Measurements from ENCODE around the gene ITSN2.

Gene ITSN2

DNA sequence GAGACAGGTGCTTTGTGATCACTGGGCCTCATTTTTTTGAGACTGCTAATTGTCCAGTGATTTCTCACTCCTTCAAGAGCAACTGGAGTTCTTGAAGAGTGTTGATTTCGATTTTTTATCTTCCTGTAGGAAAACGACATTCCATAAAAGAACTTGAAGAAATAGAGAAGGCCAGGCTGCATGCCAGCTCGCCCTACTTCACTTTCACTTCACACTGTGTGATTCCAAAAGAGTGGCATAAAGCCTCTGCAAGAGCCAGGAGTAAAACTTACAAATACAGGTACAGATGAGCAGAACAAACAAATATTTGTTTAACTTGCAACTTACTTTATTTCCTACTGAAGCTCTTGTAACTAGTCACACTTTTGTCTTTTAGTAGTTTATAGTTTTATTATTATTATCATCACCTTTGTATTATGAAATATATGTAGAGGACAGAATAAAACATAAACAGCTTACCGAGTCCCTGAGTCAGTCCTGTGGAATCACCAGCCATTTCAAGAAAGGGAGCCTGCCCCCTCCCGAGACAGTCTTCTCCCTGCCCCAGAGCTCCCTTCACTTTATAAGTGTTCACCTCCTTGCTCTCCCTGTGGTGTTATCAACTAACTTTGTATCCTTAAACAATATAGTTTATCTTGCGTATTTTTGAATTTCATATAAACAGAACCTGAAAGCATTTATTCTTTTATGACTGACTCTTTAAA, 176.8 kb downstream of the ITSN2 start:
- DNase-seq (ENCODE audit: low read depth), result no peak
- H3K4me3 ChIP-seq (ENCODE audit: low read length), result no peak overlapping the region
- TF ChIP-seq CTCF (conservative IDR thresholded peaks at IDR 0.05; ENCODE audit: low read length), result no peak

DNA sequence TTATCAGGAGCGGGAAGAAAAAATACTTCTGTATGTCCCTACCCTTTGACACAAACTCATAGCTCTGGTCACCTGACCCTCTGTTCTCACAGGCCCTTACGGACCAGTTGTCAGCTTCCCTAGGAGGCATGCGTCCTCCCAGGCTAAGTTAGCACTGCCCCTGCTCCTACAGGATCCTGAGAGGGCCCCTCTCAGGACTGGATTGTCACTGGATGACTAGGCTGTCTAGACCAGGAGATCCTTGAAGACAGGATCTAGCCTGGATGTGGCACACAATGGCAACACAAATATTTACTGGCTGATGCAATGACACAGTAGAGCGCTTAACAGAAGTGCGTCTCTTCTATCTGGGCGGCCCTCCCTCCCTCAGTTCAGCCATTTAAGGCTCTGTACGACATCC, 177.8 kb downstream of the ITSN2 start:
- DNase-seq (ENCODE audit: low read depth), result no peak
- no peak for TF ChIP-seq CTCF (conservative IDR thresholded peaks at IDR 0.05; ENCODE audit: low read length)
- no peak overlapping the region for H3K4me3 ChIP-seq (ENCODE audit: low read length)

DNA sequence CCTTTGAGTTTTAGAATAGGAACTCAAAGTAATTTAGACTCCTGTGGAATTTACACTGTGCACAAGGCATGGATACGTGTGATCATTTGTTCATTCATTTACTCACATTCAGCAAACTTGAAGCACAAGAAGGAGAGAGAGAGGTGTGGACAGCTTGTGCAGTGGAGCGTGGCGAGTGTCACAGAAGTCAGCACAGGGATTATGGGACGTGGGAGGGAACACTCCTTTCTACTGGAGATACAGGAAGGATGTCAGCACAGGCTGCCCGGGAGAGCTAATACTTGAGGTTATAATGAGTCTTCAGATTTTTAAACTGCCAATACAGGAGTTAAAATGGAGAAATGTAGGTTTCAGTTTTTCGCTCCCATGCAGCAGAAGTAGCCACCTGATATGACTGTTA, 178.5 kb downstream of the ITSN2 start:
- DNase-seq (ENCODE audit: low read depth), result no peak
- no peak for TF ChIP-seq CTCF (conservative IDR thresholded peaks at IDR 0.05; ENCODE audit: low read length)
- no peak overlapping the region for H3K4me3 ChIP-seq (ENCODE audit: low read length)

- no peak for TF ChIP-seq CTCF (conservative IDR thresholded peaks at IDR 0.05; ENCODE audit: low read length)
Measured at GRCh38 chr2:24179683-24180082, 180.7 kb downstream of the ITSN2 start.

DNA sequence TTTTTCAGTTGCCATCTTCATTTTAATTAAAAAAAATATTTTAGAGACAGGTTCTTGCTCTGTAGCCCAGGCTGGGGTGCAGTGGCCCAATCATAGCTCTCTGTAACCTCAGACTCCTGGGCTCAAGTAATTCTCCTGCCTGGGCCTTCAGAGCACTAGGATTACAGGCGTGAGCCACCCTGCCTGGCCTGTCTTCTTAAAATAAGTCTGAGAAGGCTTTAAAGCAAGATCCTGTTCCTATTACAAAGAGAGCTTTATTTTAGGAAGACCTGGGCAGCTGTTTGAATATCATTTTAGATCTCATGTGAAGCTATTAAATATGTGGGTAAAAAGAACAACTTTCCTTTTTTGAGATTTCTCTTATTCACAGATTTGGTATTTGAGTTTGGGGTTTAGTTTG, 184.0 kb downstream of the ITSN2 start:
- TF ChIP-seq CTCF (conservative IDR thresholded peaks at IDR 0.05; ENCODE audit: low read length), result no peak
- DNase-seq (ENCODE audit: low read depth), result no peak
- H3K4me3 ChIP-seq (ENCODE audit: low read length), result no peak overlapping the region

More at GRCh38 chr2:24179683-24180082, 180.7 kb downstream of the ITSN2 start:
- no peak overlapping the region for H3K4me3 ChIP-seq (ENCODE audit: low read length)
- no peak for DNase-seq (ENCODE audit: low read depth)

- TF ChIP-seq CTCF (conservative IDR thresholded peaks at IDR 0.05; ENCODE audit: low read length), result peak; percentile 30; the same call in 1 of the 2 replicates
- H3K4me3 ChIP-seq (ENCODE audit: low read length), result peak overlapping the region; percentile 53
- DNase-seq (ENCODE audit: low read depth), result peak; percentile 18
Measured at GRCh38 chr2:24175631-24176187, 184.6 kb downstream of the ITSN2 start.

- DNase-seq (ENCODE audit: low read depth), result no peak
- TF ChIP-seq CTCF (conservative IDR thresholded peaks at IDR 0.05; ENCODE audit: low read length), result no peak
- H3K4me3 ChIP-seq (ENCODE audit: low read length), result peak within 1 kb of the TSS; percentile 53
Measured at GRCh38 chr2:24174851-24175277, 185.5 kb downstream of the ITSN2 start, which contains the start of gene FAM228A. Gene FAM228A, plus strand, starts transcription at chr2:24175053. Its CDS starts 428 bp downstream, at chr2:24175481.

All from AG10803 (cell line).